Measurements from ENCODE around the gene ATP13A4. TPM values are rescaled to one million over a fixed set of nuclear protein-coding genes. Genes with fewer than 3 reads are reported as not detected.

The ATP13A4 gene
- total and polyA plus RNA-seq, 2 of the 4 experiments (the other 2 are of a cell fraction) = under 0.01 TPM; not detected in 1

GRCh38 chr3:193391902-193392301 is 162.8 kb downstream of the ATP13A4 start:
- Histone ChIP-seq H3K4me3 (ENCODE audit: insufficient read depth, low read depth, low read length) (no peak overlapping the region), H2BK5ac (ENCODE audit: low read depth, low read length, poor library complexity, severe bottlenecking) (no peak overlapping the region), H3K14ac (replicated peaks; ENCODE audit: low read depth, low read length) (no peak overlapping the region), H3K9me3 (ENCODE audit: control insufficient read depth, insufficient read depth, low read length) (peaks cover 9% of the 10 kb centered on the region), H4K20me1 (ENCODE audit: insufficient read depth, low read length) (no peaks in the 10 kb centered on the region), H2BK20ac (ENCODE audit: low read depth, low read length) (no peak overlapping the region), H2AK5ac (ENCODE audit: low read depth, low read length) (no peak overlapping the region), H3K27me3 (ENCODE audit: control insufficient read depth, insufficient read depth, low read length) (no peaks in the 10 kb centered on the region), H2AFZ (replicated peaks; ENCODE audit: low read length, poor library complexity) (no peak overlapping the region), H3K4me1 (ENCODE audit: control insufficient read depth, insufficient read depth, low read length) (no peaks in the 10 kb centered on the region), H3K36me3 (ENCODE audit: control insufficient read depth, insufficient read depth, low read length) (no peaks in the 10 kb centered on the region), H2BK120ac (ENCODE audit: low read depth, low read length) (no peak overlapping the region), H3K23ac (ENCODE audit: low read depth, low read length) (no peak overlapping the region), H3K4ac (ENCODE audit: low read depth, low read length) (no peak overlapping the region), H2AK9ac (replicated peaks; ENCODE audit: low read depth, low read length, poor library complexity) (no peak overlapping the region), H2BK15ac (ENCODE audit: low read depth, low read length) (no peak overlapping the region), H4K8ac (ENCODE audit: low read depth in 2 of 2, low read length in 2 of 2) (no peak overlapping the region), H3K4me2 (ENCODE audit: low read depth, low read length) (no peak overlapping the region), H3K56ac (ENCODE audit: extremely low read depth, insufficient read depth, low read length) (no peak overlapping the region), H3K27ac (ENCODE audit: insufficient read depth, low read length) (no peak overlapping the region), H4K91ac (ENCODE audit: insufficient read depth, low read depth, low read length) (no peak overlapping the region), H3K9ac (ENCODE audit: low read depth, low read length) (no peak overlapping the region), H3K18ac (ENCODE audit: low read depth, low read length) (no peak overlapping the region), H3K79me1 (ENCODE audit: low read depth in 1 of 2, low read length in 2 of 2) (no peaks in the 10 kb centered on the region), H4K5ac (ENCODE audit: low read depth, low read length) (no peak overlapping the region), H3K9me1 (ENCODE audit: insufficient read depth, low read length) (no peaks in the 10 kb centered on the region)
- DNase-seq = no peak
- in situ Hi-C loops (cut with MboI; ENCODE audit: low sequenced_read_pairs) (no loop called here), intact Hi-C loops (cut with micrococcal nuclease) (no loop called here), dilution Hi-C loops (cut with HindIII; ENCODE audit: low sequenced_read_pairs, unreplicated experiment) (no loop called here)
- POLR2A ChIA-PET (ENCODE audit: unreplicated experiment) = no interaction called here
- CTCF ChIA-PET = no interaction called here
- 21% methylated on average over 2 of the region's 3 CpGs; no CpG with 5 or more reads in 1 of the 2 experiments for WGBS, 2 experiments (ENCODE audit: extremely low coverage in 2 of 2, insufficient read length in 1 of 2)
- ATAC-seq (ENCODE audit: low read depth) = no peak
- no TSS peak for BruUV-seq (replicated peaks)
- no peak for TF ChIP-seq SMC3 (IDR thresholded peaks at IDR 0.05; ENCODE audit: low read depth, low read length)
- TF ChIP-seq CHD1 (IDR thresholded peaks at IDR 0.05; ENCODE audit: low read depth, low read length) = no peak
- TF ChIP-seq MXI1 (IDR thresholded peaks at IDR 0.05; ENCODE audit: borderline replicate concordance, low read depth, low read length) = no peak
- TF ChIP-seq POLR2A (IDR thresholded peaks at IDR 0.05; ENCODE audit: low read depth, low read length) = no peak
- no peak for TF ChIP-seq BHLHE40 (IDR thresholded peaks at IDR 0.05; ENCODE audit: low read depth, low read length)
- no peak for TF ChIP-seq RAD21 (IDR thresholded peaks at IDR 0.05; ENCODE audit: low read length)
- no peak for TF ChIP-seq CTCF (conservative IDR thresholded peaks at IDR 0.05; ENCODE audit: low read depth, low read length)
- TF ChIP-seq RFX5 (IDR thresholded peaks at IDR 0.05; ENCODE audit: low read depth, low read length) = no peak
- TF ChIP-seq MAZ (IDR thresholded peaks at IDR 0.05; ENCODE audit: borderline replicate concordance, low read depth, low read length) = no peak
- TF ChIP-seq FOS (IDR thresholded peaks at IDR 0.05; ENCODE audit: low read depth, low read length) = no peak
- TF ChIP-seq CEBPB (IDR thresholded peaks at IDR 0.05; ENCODE audit: low read depth, low read length) = no peak
- no peak for TF ChIP-seq ELK1 (IDR thresholded peaks at IDR 0.05; ENCODE audit: borderline replicate concordance, low read depth, low read length)
- TF ChIP-seq MAFK (IDR thresholded peaks at IDR 0.05; ENCODE audit: low read depth, low read length) = no peak
- no peak for TF ChIP-seq USF2 (IDR thresholded peaks at IDR 0.05; ENCODE audit: low read depth, low read length)
- no peak for TF ChIP-seq NFE2L2 (IDR thresholded peaks at IDR 0.05; ENCODE audit: low read depth, low read length)
- TF ChIP-seq RCOR1 (IDR thresholded peaks at IDR 0.05; ENCODE audit: insufficient replicate concordance, low read length) = no peak

Data from IMR-90 (cell line).